ENCODE data around the gene SLFNL1.

The SLFNL1 gene

DNA sequence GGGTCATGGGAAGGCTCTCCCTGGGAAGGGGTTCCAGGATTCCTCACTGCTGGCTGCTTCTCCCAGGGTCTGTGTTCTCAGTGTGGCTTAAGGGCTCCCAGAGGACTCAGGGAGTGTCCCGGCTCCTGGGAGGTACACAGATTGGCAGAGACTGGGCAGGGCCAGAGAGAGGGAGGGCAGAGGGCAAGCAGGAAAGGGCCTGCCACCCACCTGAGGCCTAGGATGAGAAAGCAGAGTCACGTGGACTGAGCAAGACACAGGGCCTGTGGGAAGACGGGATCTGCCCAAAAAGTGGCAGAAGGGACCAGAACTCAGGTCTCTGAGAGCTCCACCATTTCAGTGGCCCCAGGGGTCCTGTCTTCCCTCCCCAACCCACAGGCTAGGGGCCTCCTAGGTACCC is 871 bp downstream of the SLFNL1 start:
- Histone ChIP-seq H3K9ac (ENCODE audit: low read length) (no peak overlapping the region), H3K4me2 (ENCODE audit: low read depth, low read length) (no peak overlapping the region), H3F3A (ENCODE audit: insufficient read depth, low read length) (no peaks in the 10 kb centered on the region; the same call in 1 of the 2 replicates), H3K36me3 (replicated peaks; ENCODE audit: insufficient read depth, low read length) (no peaks in the 10 kb centered on the region), H3K27me3 (replicated peaks; ENCODE audit: insufficient read depth, low read length) (no peaks in the 10 kb centered on the region), H2AFZ (ENCODE audit: low read length) (no peak overlapping the region), H3K79me2 (ENCODE audit: low read length) (no peaks in the 10 kb centered on the region; the same call in 1 of the 2 replicates), H3K27ac (ENCODE audit: low read length) (no peak overlapping the region), H3K9me2 (replicated peaks; ENCODE audit: insufficient read depth, low read length) (no peaks in the 10 kb centered on the region), H3K4me3 (ENCODE audit: low read length) (no peak overlapping the region), H3K9me3 (replicated peaks; ENCODE audit: insufficient read depth, low read length) (no peaks in the 10 kb centered on the region), H3K4me1 (ENCODE audit: low read length) (no peaks in the 10 kb centered on the region), H4K20me1 (ENCODE audit: insufficient read depth, low read length) (no peaks in the 10 kb centered on the region)
- TF ChIP-seq, protein P1, sequence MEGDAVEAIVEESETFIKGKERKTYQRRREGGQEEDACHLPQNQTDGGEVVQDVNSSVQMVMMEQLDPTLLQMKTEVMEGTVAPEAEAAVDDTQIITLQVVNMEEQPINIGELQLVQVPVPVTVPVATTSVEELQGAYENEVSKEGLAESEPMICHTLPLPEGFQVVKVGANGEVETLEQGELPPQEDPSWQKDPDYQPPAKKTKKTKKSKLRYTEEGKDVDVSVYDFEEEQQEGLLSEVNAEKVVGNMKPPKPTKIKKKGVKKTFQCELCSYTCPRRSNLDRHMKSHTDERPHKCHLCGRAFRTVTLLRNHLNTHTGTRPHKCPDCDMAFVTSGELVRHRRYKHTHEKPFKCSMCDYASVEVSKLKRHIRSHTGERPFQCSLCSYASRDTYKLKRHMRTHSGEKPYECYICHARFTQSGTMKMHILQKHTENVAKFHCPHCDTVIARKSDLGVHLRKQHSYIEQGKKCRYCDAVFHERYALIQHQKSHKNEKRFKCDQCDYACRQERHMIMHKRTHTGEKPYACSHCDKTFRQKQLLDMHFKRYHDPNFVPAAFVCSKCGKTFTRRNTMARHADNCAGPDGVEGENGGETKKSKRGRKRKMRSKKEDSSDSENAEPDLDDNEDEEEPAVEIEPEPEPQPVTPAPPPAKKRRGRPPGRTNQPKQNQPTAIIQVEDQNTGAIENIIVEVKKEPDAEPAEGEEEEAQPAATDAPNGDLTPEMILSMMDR (IDR thresholded peaks at IDR 0.05; ENCODE audit: low read length): no peak
- TF ChIP-seq EZH2phosphoT487 (IDR thresholded peaks at IDR 0.05; ENCODE audit: low read length) (no peak), EZH2 (optimal IDR thresholded peaks at IDR 0.05; ENCODE audit: low read depth, low read length) (no peak)
- DNase-seq: no peak

DNA sequence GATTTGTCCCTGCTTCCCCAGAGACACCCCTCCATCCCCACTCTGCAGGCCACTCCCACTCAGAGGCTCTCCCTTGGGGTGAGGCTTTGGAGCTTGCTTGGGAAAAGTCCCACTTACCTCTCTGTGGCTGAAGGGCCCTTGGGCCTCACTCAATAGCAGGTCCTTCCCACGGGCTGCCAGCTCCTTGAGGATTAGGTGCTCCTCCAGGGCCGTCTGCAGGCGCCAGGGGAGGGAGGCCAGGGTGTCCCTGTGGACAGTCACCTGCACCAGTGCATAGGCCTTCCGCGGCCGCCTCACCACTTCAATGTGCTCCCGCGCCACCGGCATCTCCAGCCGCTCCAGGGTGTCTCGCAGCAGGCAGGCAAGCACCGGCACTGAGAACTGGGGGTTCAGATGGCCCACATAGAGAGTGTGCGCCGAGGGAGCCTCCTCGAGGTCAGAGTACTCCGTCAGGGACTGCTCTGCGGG is 1.4 kb downstream of the SLFNL1 start:
- H2AFZ ChIP-seq (ENCODE audit: low read length): no peak overlapping the region
- no peak overlapping the region for H3K27ac ChIP-seq (ENCODE audit: low read length)
- no peaks in the 10 kb centered on the region for H4K20me1 ChIP-seq (ENCODE audit: insufficient read depth, low read length)
- no peaks in the 10 kb centered on the region for H3K9me3 ChIP-seq (replicated peaks; ENCODE audit: insufficient read depth, low read length)
- H3K36me3 ChIP-seq (replicated peaks; ENCODE audit: insufficient read depth, low read length): no peaks in the 10 kb centered on the region
- H3K4me2 ChIP-seq (ENCODE audit: low read depth, low read length): no peak overlapping the region
- no peaks in the 10 kb centered on the region for H3K9me2 ChIP-seq (replicated peaks; ENCODE audit: insufficient read depth, low read length)
- no peaks in the 10 kb centered on the region for H3K4me1 ChIP-seq (ENCODE audit: low read length)
- TF ChIP-seq, protein P1 (IDR thresholded peaks at IDR 0.05; ENCODE audit: low read length): no peak
- TF ChIP-seq EZH2phosphoT487 (IDR thresholded peaks at IDR 0.05; ENCODE audit: low read length) (no peak), EZH2 (optimal IDR thresholded peaks at IDR 0.05; ENCODE audit: low read depth, low read length) (no peak)
- no peaks in the 10 kb centered on the region for H3K27me3 ChIP-seq (replicated peaks; ENCODE audit: insufficient read depth, low read length)
- no peak for DNase-seq
- no peak overlapping the region for H3K9ac ChIP-seq (ENCODE audit: low read length)
- no peaks in the 10 kb centered on the region; the same call in 1 of the 2 replicates for H3K79me2 ChIP-seq (ENCODE audit: low read length)
- H3K4me3 ChIP-seq (ENCODE audit: low read length): no peak overlapping the region
- no peaks in the 10 kb centered on the region; the same call in 1 of the 2 replicates for H3F3A ChIP-seq (ENCODE audit: insufficient read depth, low read length)

DNA sequence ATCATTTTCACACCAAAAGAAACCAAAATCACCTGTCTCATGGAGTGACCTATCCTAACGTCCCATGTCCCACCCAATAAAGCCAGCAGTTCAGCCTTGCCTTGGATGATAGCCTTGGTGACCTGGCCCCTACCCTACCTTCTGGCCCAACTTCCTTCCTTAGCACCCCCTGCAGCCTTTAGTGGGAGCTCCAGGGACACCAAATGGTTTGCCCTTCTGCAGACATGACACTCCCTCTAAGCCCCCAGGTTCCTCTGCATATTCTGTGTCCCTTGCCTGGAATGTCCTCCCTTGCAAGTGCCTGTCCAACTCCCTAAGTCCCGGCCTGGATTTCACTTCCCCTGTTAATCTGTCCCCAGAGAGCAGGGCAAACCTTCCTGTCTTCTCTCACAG is 2.2 kb downstream of the SLFNL1 start:
- no peak overlapping the region for H3K4me2 ChIP-seq (ENCODE audit: low read depth, low read length)
- no peaks in the 10 kb centered on the region; the same call in 1 of the 2 replicates for H3K79me2 ChIP-seq (ENCODE audit: low read length)
- no peaks in the 10 kb centered on the region for H3K9me2 ChIP-seq (replicated peaks; ENCODE audit: insufficient read depth, low read length)
- DNase-seq: no peak
- H3K9me3 ChIP-seq (replicated peaks; ENCODE audit: insufficient read depth, low read length): no peaks in the 10 kb centered on the region
- H4K20me1 ChIP-seq (ENCODE audit: insufficient read depth, low read length): no peaks in the 10 kb centered on the region
- H2AFZ ChIP-seq (ENCODE audit: low read length): no peak overlapping the region
- H3K27me3 ChIP-seq (replicated peaks; ENCODE audit: insufficient read depth, low read length): no peaks in the 10 kb centered on the region
- no peak overlapping the region for H3K27ac ChIP-seq (ENCODE audit: low read length)
- H3K9ac ChIP-seq (ENCODE audit: low read length): no peak overlapping the region
- TF ChIP-seq EZH2phosphoT487 (IDR thresholded peaks at IDR 0.05; ENCODE audit: low read length): no peak
- TF ChIP-seq, protein P1 (IDR thresholded peaks at IDR 0.05; ENCODE audit: low read length): no peak
- no peak for TF ChIP-seq EZH2 (optimal IDR thresholded peaks at IDR 0.05; ENCODE audit: low read depth, low read length)
- no peaks in the 10 kb centered on the region for H3F3A ChIP-seq (ENCODE audit: insufficient read depth, low read length)
- H3K4me3 ChIP-seq (ENCODE audit: low read length): no peak overlapping the region
- no peaks in the 10 kb centered on the region for H3K4me1 ChIP-seq (ENCODE audit: low read length)
- H3K36me3 ChIP-seq (replicated peaks; ENCODE audit: insufficient read depth, low read length): no peaks in the 10 kb centered on the region; the same call in 1 of the 2 replicates
